GM21390 (cell line): Measurements from ENCODE around the gene PARP8.

Experiments
- ATAC-seq: cut with Tn5 transposase; IDR thresholded peaks from one replicate; pipeline ENCODE4 v1.9.1; 2021; ENCODE audit not compliant: unreplicated experiment

PARP8 gene

GRCh38 chr5:50724262-50724661, 57.8 kb downstream of the PARP8 start:
- ATAC-seq = no peak

- no peak for ATAC-seq
These were observed 59.5 kb downstream of the PARP8 start for GRCh38 chr5:50725800-50726474.

GRCh38 chr5:50726475-50727148, 60.2 kb downstream of the PARP8 start:
- ATAC-seq = no peak

DNA sequence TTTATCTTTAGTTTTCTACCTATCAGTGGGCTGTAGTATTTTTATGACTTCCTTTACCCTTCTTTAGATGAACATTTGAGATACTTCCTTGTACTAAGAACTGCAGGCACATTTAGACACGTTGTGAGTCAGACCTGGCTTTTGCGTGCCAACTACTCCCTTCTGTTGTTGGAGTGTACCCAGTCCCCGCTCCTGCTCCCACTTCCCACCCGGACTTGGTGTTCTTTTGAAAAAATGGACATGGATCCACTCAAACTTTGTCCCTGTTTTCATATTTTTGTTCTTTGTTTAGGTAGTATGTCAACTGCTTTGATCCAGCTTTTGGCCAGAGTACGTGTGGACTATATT, 60.7 kb downstream of the PARP8 start:
- ATAC-seq = no peak

DNA sequence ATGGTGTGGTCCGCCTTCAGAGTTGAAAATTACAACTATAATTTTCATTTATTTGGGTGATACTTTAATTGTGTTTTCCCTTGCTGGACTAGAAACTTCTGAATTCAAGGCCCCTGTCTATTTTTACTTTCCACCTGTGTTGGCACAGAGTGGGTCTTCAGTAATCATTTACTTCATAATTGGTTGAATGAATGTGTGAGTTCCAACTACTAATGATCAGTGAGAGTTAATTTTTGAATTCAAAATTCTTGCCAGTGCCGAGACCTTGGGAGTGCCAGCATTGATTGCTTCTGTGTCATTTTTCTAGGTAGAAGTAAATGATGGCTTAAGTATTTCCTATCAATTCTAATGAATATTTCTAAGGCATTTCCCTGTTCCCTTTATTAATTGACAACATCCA, 61.4 kb downstream of the PARP8 start:
- ATAC-seq = no peak

DNA sequence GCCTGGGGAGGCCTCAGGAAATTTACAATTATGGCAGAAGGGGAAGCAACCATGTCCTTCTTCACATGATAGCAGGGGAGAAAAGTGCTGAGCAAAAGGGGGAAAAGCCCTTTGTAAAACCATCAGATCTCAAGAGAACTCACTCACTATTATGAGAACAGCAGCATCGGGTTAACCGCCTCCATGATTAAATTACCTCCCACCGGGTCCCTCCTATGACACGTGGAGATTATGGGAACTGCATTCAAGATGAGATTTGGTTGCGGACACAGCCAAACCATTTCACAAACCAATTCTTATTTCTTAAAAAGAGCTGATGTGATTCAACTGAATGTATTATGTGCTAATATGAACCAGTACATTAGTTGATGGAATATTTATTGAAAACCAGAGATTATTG, 63.9 kb downstream of the PARP8 start:
- ATAC-seq = no peak

GRCh38 chr5:50730841-50731240, 64.4 kb downstream of the PARP8 start:
- no peak for ATAC-seq

- no peak for ATAC-seq
These were observed 67.3 kb downstream of the PARP8 start for GRCh38 chr5:50733741-50734140.

DNA sequence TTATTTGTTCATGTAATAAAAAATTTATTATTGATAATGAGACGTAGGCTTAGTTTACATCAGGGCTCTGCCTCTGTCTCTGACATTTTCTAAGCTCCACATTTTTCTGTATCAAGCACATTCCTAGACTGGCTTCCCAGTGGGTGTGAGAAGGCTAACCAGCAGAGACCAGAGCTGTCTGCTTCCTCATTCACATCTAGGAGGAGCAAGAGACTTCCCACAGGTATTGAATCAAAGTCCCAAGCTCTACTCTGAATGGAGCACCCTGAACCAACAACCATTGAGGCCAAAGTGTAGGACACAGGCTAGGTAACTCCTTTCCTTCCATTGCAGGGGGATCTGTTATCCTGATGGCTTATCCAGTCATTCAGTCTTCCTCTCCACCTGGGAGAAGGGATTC, 72.4 kb downstream of the PARP8 start:
- no peak for ATAC-seq

DNA sequence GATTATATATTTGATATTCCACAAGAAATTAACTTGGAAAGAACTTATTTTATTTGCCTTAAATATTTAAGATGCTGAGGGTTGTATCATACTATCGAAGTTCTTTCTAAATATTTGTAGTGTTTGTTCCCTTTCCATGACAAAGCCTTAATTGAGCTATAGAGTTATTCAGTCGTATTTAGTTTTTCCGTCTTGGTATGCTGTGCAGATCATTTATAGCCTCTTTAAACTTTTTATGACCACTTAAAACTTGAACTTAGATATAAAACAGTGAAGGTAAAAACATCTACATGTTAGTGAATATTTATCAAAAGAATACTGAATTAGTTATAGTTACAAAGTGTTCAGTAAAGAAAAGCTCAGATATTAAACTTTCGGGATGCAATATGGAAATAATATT, 74.4 kb downstream of the PARP8 start:
- ATAC-seq = no peak

- ATAC-seq = peak; percentile 65
These were observed 78.3 kb downstream of the PARP8 start for GRCh38 chr5:50744776-50745175.

- ATAC-seq = no peak
These were observed 78.9 kb downstream of the PARP8 start for GRCh38 chr5:50745221-50745910.

GRCh38 chr5:50749181-50749580, 82.7 kb downstream of the PARP8 start:
- no peak for ATAC-seq

GRCh38 chr5:50749873-50750272, 83.4 kb downstream of the PARP8 start:
- no peak for ATAC-seq

- ATAC-seq = peak; percentile 94
These were observed 84.7 kb downstream of the PARP8 start for GRCh38 chr5:50751064-50751657.

DNA sequence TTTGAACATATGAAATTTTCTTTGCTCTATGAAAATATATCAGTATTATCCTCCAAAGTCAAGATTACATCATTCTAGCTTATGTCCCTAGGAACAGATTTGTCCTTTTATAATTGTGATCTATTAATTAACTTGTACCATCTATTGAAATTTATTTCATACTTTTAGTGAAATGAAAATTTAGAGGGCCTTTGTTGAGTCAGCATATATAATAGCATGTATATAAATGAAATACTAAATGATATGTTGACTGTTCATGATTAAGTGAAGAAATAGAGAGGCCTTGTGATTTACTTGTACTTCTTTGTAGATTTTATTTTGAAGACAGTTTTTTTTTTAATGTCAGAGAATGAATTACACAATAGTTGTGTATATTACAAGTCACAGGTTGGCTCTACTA, 86.4 kb downstream of the PARP8 start:
- ATAC-seq = no peak

DNA sequence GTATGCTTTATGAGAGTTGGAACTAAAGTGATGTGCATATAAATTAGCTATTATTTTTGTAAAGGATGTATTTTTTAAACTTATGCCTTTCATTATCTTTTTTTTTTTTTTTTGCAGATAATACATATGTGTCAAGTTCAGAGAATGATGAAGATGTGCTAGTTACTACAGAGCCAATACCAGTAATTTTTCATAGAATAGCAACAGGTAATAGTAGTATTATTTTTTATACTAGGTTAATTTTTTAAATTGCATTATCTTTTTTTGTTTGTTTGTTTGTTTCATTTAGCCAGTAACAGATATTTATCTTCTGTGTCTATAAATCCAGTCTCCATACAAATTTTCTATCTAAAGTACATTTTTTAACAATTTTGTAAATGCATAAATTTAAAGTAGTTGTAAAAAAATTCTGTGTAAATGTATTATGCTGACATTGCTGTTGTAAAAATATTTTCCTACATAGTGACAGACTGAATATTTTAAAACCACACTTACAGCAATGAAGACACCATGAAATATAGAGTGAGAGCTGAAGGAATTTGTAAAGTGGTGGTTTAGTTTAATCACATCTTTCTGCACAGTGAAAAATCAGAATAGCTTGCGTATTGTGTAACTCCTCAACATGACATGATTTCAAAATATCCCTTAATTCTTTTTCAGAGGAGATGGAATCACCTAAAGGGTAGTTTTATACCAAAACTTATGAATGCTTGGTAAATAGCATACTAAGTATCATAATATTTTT, 93.3 kb downstream of the PARP8 start:
- ATAC-seq = no peak

DNA sequence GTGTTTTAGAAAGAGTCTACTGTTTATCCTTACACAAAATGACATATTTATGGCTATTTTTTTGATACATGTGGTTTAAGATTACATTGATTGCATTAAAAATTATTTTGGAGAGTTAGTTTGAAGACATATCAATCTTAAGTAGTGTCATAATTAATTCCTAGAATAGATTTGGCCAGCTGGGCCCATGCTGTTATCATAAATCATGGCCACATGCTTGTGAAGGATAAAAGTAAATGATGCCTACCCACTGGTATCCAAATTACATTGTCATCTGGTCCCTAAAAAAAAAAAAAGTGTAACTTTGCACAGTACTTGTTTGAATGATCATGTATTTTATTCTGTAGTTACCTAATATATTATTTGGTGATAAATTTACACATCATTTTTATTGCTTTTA, 96.9 kb downstream of the PARP8 start:
- no peak for ATAC-seq

- no peak for ATAC-seq
These were observed 97.4 kb downstream of the PARP8 start for GRCh38 chr5:50763846-50764245.

DNA sequence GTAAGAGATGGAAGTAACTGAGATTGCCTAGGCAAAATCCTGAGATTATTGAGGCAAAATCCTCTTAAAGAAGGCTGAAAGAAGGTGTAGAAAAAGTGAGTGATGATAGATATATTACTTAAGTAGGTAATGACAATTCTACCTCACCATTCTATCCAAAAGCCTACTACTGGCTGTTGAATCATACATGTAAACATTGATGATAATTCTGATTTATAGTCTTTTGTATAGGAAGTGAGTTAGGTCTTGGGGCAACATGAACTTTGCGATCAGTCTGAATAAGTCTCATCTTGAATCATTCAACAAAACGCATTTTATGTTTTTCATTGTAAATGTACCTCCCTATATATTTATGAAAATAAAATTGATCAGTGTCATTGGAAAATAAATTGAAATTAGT, 99.6 kb downstream of the PARP8 start:
- no peak for ATAC-seq

DNA sequence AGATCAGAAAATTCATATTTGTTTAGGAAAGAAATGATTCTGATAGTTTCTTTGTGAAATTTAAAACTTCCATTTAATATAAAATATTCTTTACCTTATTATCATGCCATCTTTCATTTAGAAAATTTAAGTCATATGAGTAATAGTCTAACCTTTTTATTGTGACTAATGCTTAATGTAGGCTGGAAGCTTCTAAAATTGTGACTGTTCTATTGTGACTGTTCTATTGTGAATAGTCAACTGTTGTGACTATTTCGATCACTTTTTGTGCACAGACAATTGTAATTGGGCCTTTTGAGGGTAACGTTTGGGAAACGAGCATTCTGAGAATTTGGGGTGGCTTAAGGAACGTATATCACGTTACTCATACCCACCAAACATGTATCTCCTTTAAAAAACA, 100.0 kb downstream of the PARP8 start:
- ATAC-seq = no peak
